Measurements from ENCODE around the gene THSD7A.

GRCh38 chr7:11667810-11668185 is 164.2 kb downstream of the THSD7A start:
- TF ChIP-seq, protein P1, sequence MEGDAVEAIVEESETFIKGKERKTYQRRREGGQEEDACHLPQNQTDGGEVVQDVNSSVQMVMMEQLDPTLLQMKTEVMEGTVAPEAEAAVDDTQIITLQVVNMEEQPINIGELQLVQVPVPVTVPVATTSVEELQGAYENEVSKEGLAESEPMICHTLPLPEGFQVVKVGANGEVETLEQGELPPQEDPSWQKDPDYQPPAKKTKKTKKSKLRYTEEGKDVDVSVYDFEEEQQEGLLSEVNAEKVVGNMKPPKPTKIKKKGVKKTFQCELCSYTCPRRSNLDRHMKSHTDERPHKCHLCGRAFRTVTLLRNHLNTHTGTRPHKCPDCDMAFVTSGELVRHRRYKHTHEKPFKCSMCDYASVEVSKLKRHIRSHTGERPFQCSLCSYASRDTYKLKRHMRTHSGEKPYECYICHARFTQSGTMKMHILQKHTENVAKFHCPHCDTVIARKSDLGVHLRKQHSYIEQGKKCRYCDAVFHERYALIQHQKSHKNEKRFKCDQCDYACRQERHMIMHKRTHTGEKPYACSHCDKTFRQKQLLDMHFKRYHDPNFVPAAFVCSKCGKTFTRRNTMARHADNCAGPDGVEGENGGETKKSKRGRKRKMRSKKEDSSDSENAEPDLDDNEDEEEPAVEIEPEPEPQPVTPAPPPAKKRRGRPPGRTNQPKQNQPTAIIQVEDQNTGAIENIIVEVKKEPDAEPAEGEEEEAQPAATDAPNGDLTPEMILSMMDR (IDR thresholded peaks at IDR 0.05; ENCODE audit: insufficient read depth, low read depth, low read length): no peak
- no peak for TF ChIP-seq EZH2 (IDR thresholded peaks at IDR 0.05; ENCODE audit: insufficient read depth, low read length)
